Endodermal cell (in vitro differentiated cells): ENCODE data around the gene HAUS3. TPM values are rescaled to one million over a fixed set of nuclear protein-coding genes. Genes with fewer than 3 reads are reported as not detected.

ENCODE experiments used
- DNase-seq: peaks from one replicate; pipeline ENCODE4 v3.0.0-alpha.2; 2017
- H3K27ac ChIP-seq: 2 replicates; pipeline ENCODE4 v1.5.1; 2013; ENCODE audit warnings: mild to moderate bottlenecking, low read depth, low read length, moderate library complexity
- H3K27me3 ChIP-seq: 2 replicates; pipeline ENCODE4 v1.6.1; 2013; ENCODE audit warnings: mild to moderate bottlenecking, low read length, moderate library complexity; ENCODE audit not compliant: insufficient read depth, control insufficient read depth, poor library complexity, severe bottlenecking
- H3K36me3 ChIP-seq: 2 replicates; pipeline ENCODE4 v1.7.0; 2013; ENCODE audit warnings: mild to moderate bottlenecking, low read length, moderate library complexity; ENCODE audit not compliant: control insufficient read depth, insufficient read depth
- H3K4me1 ChIP-seq: one replicate; pipeline ENCODE4 v1.7.0; 2013; ENCODE audit warnings: low read length; ENCODE audit not compliant: control insufficient read depth, insufficient read depth
- H3K4me3 ChIP-seq: 2 replicates; pipeline ENCODE4 v1.5.1; 2013; ENCODE audit warnings: mild to moderate bottlenecking, low read length, moderate library complexity
- H3K9ac ChIP-seq: 2 replicates; pipeline ENCODE4 v1.6.1; 2013; ENCODE audit warnings: mild to moderate bottlenecking, low read length, moderate library complexity; ENCODE audit not compliant: poor library complexity, severe bottlenecking; ENCODE audit errors: extremely low read depth
- H3K9me3 ChIP-seq: 2 replicates; pipeline ENCODE4 v1.6.1; 2013; ENCODE audit warnings: mild to moderate bottlenecking, low read length, moderate library complexity; ENCODE audit not compliant: control insufficient read depth
- H3K27ac Mint-ChIP-seq: 2 replicates; pipeline ENCODE4 v1.8.0; 2020; ENCODE audit warnings: mixed read lengths
- H3K27me3 Mint-ChIP-seq: 2 replicates; pipeline ENCODE4 v1.8.0; 2021; ENCODE audit warnings: mild to moderate bottlenecking, mixed read lengths; ENCODE audit not compliant: insufficient read depth
- H3K36me3 Mint-ChIP-seq: 2 replicates; pipeline ENCODE4 v1.8.0; 2020; ENCODE audit warnings: low read depth, mixed read lengths
- H3K4me1 Mint-ChIP-seq: 2 replicates; pipeline ENCODE4 v1.8.0; 2020; ENCODE audit warnings: mixed read lengths
- H3K4me3 Mint-ChIP-seq: 2 replicates; pipeline ENCODE4 v1.8.0; 2020; ENCODE audit warnings: mild to moderate bottlenecking, moderate library complexity, mixed read lengths
- H3K9me3 Mint-ChIP-seq: 2 replicates; pipeline ENCODE4 v1.8.0; 2020; ENCODE audit warnings: mild to moderate bottlenecking, mixed read lengths
- CTCF ChIP-seq: fragments of 200-600 bp; sonication (generic); conservative IDR thresholded peaks from 2 replicates; pipeline ENCODE4 v1.5.0; 2021; ENCODE audit warnings: antibody characterized with exemption, mild to moderate bottlenecking
- WGBS, 2 experiments: methylation state at CpG; one replicate each; pipeline versions ENCODE4 v1.1.5 to v1.1.7; 2013; ENCODE audit warnings: missing lambda C conversion rate in 2 of 2, mixed read lengths in 1 of 2; ENCODE audit not compliant: insufficient coverage in 1 of 2, insufficient read length in 1 of 2; 5-methylcytosine and 5-hydroxymethylcytosine counted together
- total RNA-seq, 2 donors: library from RNA; stranded (reverse); fragmentation: NEBNext Ultra II Directional in 1 of 2; extraction: Animal tissue kit (Norgen Biotek cat#: 25700) in 1 of 2; gene quantifications; 2 replicates in 1 of 2; 3 replicates in 1 of 2; pipeline ENCODE4 v1.2.1, GENCODE V29; 2021

The HAUS3 gene
- total RNA-seq, 2 donors from 2014 or later: 17.0 to 22.6 TPM

DNA sequence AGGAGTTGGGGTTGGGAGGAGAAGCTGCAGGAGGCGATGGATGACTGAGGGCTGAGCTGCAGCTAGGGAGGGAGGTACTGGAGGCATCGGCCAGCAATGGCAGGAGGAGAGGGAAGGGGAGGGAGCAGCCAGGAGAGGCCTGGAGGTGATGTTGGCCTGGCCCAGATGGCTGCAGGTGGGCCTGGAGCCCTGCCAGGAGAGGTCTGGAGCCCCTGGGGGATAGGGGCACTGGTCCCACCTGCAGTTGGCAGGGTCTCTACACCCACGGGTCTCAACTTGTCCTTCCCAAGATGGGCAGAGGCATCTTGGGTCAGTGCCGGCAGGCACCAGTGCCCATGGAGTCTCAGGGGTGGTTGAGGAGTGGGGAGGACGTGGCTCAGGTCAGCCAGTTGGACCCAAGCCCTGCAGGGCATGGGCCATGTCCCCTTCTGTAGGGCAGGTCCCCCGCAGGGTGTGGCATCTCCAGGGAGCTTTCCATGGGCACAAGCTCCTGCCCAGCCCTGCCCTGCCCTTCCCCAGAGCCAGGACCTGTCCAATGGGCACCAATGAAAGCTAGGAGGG, 22.6 kb upstream of the HAUS3 start:
- no peaks in the 10 kb centered on the region for H3K9me3 Mint-ChIP-seq
- H3K27me3 Mint-ChIP-seq: no peaks in the 10 kb centered on the region
- 57 to 85% methylated on average over 1 to 6 of the region's 6 CpGs for WGBS, 2 experiments
- no peak for DNase-seq
- no peak for TF ChIP-seq CTCF
- no peak overlapping the region for H3K9ac ChIP-seq
- H3K4me1 ChIP-seq: peaks cover 17% of the 10 kb centered on the region
- H3K36me3 ChIP-seq: peaks cover 4% of the 10 kb centered on the region
- no peak overlapping the region for H3K4me3 Mint-ChIP-seq
- no peaks in the 10 kb centered on the region for H3K27me3 ChIP-seq
- H3K9me3 ChIP-seq: no peaks in the 10 kb centered on the region
- H3K27ac ChIP-seq: no peak overlapping the region
- peaks cover 15% of the 10 kb centered on the region for H3K4me1 Mint-ChIP-seq
- no peak overlapping the region for H3K4me3 ChIP-seq
- no peaks in the 10 kb centered on the region for H3K36me3 Mint-ChIP-seq
- no peak overlapping the region for H3K27ac Mint-ChIP-seq

DNA sequence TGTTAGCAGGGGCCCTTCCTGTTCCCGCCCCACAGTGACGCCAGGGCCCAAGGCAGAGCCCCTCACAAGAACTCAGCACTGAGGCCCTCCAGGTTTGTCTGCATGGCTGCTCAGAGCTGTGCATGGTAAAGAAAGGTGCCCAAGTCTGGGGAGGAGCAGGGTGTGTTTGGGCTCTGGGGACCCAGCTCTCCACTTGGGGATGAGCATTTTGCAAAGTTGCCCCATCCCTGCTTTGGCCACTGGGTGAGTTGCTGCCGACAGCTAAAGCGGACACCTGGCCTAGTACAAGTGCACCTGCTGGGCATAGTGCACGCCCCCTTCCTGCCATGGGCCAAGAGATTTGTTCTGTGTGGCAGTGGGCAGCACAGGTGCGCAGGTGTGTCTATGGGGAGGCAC, 22.0 kb upstream of the HAUS3 start:
- Mint-ChIP-seq H3K27ac (no peak overlapping the region), H3K9me3 (no peaks in the 10 kb centered on the region), H3K4me1 (peaks cover 8% of the 10 kb centered on the region), H3K4me3 (no peak overlapping the region), H3K27me3 (no peaks in the 10 kb centered on the region), H3K36me3 (no peaks in the 10 kb centered on the region)
- no peak overlapping the region for H3K27ac ChIP-seq
- H3K36me3 ChIP-seq: peaks cover 4% of the 10 kb centered on the region
- H3K4me1 ChIP-seq: peaks cover 15% of the 10 kb centered on the region
- no peak for DNase-seq
- no peak overlapping the region for H3K4me3 ChIP-seq
- H3K9ac ChIP-seq: no peak overlapping the region
- no peak for TF ChIP-seq CTCF
- 80 to 81% methylated on average over 6 of the region's 6 CpGs for WGBS, 2 experiments
- H3K9me3 ChIP-seq: no peaks in the 10 kb centered on the region
- H3K27me3 ChIP-seq: no peaks in the 10 kb centered on the region

DNA sequence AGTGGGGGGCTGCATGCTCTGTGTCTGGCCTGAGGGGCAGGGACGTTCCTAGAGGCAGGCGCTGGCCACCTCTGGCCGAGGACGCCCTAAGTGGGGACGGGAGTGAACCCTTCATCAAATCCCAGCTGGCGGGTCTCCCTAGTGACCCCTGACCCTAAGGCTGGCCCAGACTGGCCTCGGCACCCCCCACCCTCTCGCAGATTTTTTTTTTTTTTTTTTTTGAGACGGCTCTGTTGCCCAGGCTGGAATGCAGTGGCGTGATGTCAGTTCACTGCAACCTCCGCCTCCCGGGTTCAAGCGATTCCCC, 21.0 kb upstream of the HAUS3 start:
- Mint-ChIP-seq H3K27me3 (no peaks in the 10 kb centered on the region), H3K36me3 (no peaks in the 10 kb centered on the region), H3K4me1 (peaks cover 6% of the 10 kb centered on the region), H3K27ac (peak overlapping the region; percentile 64), H3K9me3 (no peaks in the 10 kb centered on the region), H3K4me3 (peak overlapping the region; percentile 63)
- peak overlapping the region; percentile 42 for H3K9ac ChIP-seq
- peaks cover 4% of the 10 kb centered on the region for H3K36me3 ChIP-seq
- no peak for TF ChIP-seq CTCF
- H3K4me1 ChIP-seq: peaks cover 14% of the 10 kb centered on the region
- no peaks in the 10 kb centered on the region for H3K27me3 ChIP-seq
- DNase-seq: no peak
- WGBS, 2 experiments: 74 to 93% methylated on average over 5 to 13 of the region's 13 CpGs
- no peak overlapping the region for H3K27ac ChIP-seq
- peak overlapping the region; percentile 77 for H3K4me3 ChIP-seq
- no peaks in the 10 kb centered on the region for H3K9me3 ChIP-seq
